Measurements from ENCODE around the gene SH2D3C.

SH2D3C gene, protein sequence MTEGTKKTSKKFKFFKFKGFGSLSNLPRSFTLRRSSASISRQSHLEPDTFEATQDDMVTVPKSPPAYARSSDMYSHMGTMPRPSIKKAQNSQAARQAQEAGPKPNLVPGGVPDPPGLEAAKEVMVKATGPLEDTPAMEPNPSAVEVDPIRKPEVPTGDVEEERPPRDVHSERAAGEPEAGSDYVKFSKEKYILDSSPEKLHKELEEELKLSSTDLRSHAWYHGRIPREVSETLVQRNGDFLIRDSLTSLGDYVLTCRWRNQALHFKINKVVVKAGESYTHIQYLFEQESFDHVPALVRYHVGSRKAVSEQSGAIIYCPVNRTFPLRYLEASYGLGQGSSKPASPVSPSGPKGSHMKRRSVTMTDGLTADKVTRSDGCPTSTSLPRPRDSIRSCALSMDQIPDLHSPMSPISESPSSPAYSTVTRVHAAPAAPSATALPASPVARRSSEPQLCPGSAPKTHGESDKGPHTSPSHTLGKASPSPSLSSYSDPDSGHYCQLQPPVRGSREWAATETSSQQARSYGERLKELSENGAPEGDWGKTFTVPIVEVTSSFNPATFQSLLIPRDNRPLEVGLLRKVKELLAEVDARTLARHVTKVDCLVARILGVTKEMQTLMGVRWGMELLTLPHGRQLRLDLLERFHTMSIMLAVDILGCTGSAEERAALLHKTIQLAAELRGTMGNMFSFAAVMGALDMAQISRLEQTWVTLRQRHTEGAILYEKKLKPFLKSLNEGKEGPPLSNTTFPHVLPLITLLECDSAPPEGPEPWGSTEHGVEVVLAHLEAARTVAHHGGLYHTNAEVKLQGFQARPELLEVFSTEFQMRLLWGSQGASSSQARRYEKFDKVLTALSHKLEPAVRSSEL

DNA sequence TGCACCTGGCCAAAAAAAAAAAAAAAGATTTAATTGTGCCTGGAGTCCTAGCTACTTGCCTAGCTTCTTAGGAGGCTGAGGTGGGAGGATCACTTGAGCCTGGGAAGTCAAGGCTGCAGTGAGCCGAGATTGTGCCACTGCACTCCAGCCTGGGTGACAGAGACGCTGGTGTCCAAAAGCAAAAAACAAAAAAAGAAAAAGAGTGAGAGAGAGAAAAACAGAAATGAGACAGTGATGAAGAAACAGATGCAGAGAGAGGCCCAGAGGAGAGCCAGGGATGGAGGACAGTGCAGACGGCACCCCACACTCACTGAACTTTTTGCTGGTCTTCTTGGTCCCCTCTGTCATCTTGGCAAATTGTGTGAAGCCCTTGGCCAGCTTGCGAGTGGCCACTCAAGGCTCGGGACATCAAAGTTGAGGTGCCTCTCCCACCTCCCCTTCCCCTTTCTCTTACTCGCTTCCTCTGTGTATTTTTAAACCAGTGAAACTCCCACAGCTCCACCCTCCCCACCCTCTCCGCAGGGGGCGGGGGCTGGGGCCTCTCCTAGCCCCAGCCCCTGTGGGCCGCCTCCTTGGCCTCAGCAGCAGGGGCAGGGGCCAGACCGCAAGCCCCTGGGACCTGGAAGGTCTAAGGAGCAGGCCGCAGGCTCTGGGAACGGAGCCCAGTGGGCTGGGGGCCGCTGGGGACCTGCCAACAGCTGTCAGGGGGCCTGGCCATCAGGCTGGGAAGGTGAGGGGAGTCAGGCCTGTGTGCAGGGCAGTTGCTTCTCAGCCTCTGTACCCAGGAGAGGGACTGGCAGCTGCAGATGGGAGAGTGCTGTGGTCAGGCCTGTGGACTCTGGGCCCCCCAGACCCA is at the start of gene SH2D3C:
TSS of gene SH2D3C (minus strand) at position 387 of the 856 bp plus-strand sequence. CDS start at position 348, 39 bp downstream.
- Histone ChIP-seq H3K9ac (ENCODE audit: low read length) (peak within 1 kb of the TSS; percentile 89), H2AFZ (ENCODE audit: low read depth, low read length, severe bottlenecking) (no peak within 1 kb of the TSS), H3K27ac (ENCODE audit: low read depth, low read length) (peak within 1 kb of the TSS; percentile 96), H3K36me3 (ENCODE audit: low read length) (no peaks in the 10 kb centered on the region), H3K4me3 (ENCODE audit: insufficient read depth, low read length, poor library complexity, severe bottlenecking) (peak within 1 kb of the TSS; percentile 80), H3K4me2 (ENCODE audit: low read depth, low read length, poor library complexity, severe bottlenecking) (peak within 1 kb of the TSS; percentile 90), H3K9me2 (replicated peaks; ENCODE audit: insufficient read depth, low read length) (no peaks in the 10 kb centered on the region), H4K20me1 (ENCODE audit: low read depth, low read length) (no peaks in the 10 kb centered on the region), H3K27me3 (ENCODE audit: low read length) (no peaks in the 10 kb centered on the region), H3K79me2 (ENCODE audit: insufficient read depth, low read length) (peaks cover 13% of the 10 kb centered on the region), H3F3A (ENCODE audit: insufficient read depth) (peaks cover 46% of the 10 kb centered on the region), H3K9me3 (ENCODE audit: insufficient read depth, low read length) (no peaks in the 10 kb centered on the region)
- TF ChIP-seq, protein P1, sequence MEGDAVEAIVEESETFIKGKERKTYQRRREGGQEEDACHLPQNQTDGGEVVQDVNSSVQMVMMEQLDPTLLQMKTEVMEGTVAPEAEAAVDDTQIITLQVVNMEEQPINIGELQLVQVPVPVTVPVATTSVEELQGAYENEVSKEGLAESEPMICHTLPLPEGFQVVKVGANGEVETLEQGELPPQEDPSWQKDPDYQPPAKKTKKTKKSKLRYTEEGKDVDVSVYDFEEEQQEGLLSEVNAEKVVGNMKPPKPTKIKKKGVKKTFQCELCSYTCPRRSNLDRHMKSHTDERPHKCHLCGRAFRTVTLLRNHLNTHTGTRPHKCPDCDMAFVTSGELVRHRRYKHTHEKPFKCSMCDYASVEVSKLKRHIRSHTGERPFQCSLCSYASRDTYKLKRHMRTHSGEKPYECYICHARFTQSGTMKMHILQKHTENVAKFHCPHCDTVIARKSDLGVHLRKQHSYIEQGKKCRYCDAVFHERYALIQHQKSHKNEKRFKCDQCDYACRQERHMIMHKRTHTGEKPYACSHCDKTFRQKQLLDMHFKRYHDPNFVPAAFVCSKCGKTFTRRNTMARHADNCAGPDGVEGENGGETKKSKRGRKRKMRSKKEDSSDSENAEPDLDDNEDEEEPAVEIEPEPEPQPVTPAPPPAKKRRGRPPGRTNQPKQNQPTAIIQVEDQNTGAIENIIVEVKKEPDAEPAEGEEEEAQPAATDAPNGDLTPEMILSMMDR (IDR thresholded peaks at IDR 0.05; ENCODE audit: insufficient read depth, low read length, poor library complexity, severe bottlenecking): no peak
- TF ChIP-seq EZH2phosphoT487 (conservative IDR thresholded peaks at IDR 0.05; ENCODE audit: low read length): no peak

DNA sequence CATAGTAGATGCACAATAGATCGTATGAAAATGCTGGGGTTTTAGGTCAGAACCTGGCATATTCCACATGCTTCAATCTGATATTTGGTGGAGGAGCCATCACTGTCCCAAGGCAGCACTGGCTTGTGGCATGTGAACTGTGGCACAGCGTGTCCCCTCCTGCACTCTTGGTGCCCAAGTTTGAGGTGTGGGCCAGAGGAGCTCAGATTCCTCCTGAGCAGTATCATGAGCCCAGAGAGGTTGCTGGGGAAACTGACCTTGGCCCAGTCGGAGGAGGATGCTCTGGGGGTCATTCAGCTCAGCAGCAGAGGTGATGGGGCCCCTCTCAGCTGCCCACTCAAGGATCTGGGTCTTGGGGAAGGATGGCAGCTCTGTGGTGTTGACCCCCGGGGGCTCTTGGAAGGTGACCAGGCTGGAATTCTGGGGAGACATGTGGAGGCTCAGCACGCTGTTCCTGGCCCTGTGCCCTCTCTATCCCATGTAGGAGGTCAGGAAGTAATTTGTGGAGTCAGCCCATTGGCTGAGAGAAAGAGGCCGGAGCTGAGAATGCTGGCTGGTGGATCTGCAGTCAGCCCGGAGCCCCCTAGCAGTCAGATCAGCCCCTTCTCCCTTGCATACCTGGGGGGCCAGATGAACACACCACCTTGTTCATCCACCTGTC is 47.9 kb upstream of the SH2D3C start:
- no peak overlapping the region for H3K9ac ChIP-seq (ENCODE audit: low read length)
- no peaks in the 10 kb centered on the region for H3K9me3 ChIP-seq (ENCODE audit: insufficient read depth, low read length)
- H3K79me2 ChIP-seq (ENCODE audit: insufficient read depth, low read length): no peaks in the 10 kb centered on the region
- no peaks in the 10 kb centered on the region for H3K27me3 ChIP-seq (ENCODE audit: low read length)
- H3K4me3 ChIP-seq (ENCODE audit: insufficient read depth, low read length, poor library complexity, severe bottlenecking): no peak overlapping the region
- TF ChIP-seq, protein P1 (IDR thresholded peaks at IDR 0.05; ENCODE audit: insufficient read depth, low read length, poor library complexity, severe bottlenecking): no peak
- H3K36me3 ChIP-seq (ENCODE audit: low read length): no peaks in the 10 kb centered on the region
- no peaks in the 10 kb centered on the region for H3K9me2 ChIP-seq (replicated peaks; ENCODE audit: insufficient read depth, low read length)
- no peak overlapping the region for H3K4me2 ChIP-seq (ENCODE audit: low read depth, low read length, poor library complexity, severe bottlenecking)
- H4K20me1 ChIP-seq (ENCODE audit: low read depth, low read length): no peaks in the 10 kb centered on the region
- no peak overlapping the region for H2AFZ ChIP-seq (ENCODE audit: low read depth, low read length, severe bottlenecking)
- peaks cover 10% of the 10 kb centered on the region; the same call in 1 of the 2 replicates for H3F3A ChIP-seq (ENCODE audit: insufficient read depth)
- no peak overlapping the region for H3K27ac ChIP-seq (ENCODE audit: low read depth, low read length)

DNA sequence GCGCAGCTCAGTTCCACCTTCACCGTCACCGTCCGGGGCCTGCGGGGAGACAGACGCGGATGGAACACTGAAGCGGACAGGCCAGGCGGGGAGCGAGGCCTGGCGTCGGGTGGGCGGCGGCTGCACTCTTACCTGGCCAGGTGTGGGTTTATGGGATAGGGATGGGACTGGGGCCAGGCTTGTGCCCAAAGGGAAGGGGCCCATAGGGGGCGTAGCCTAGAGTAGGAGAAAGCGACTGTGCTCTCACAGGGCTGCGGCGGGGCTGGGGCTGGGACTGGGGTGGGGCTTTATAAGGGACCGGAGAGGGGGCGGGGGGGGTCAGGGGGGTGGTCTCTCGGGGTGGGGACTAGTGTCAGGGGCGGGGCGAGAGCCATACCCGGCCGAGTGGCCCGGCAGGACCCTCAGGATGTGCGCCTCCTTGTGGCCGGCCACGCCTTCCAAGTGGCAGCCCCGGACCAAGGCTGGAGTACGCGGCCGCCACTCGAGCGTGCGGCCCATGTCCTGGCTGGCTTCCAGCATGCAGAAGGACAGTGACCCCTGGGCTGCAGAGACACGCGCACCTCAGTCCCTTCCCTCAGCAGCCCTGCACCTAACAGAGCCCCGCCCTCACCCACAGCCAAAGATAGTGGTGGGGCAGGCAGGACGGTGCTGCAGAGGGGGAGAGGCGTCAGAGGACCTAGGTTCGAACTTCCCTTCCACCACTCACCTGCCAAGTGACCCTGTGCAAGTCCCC is 47.0 kb upstream of the SH2D3C start:
- peaks cover 10% of the 10 kb centered on the region; the same call in 1 of the 2 replicates for H3F3A ChIP-seq (ENCODE audit: insufficient read depth)
- no peaks in the 10 kb centered on the region for H4K20me1 ChIP-seq (ENCODE audit: low read depth, low read length)
- H3K9ac ChIP-seq (ENCODE audit: low read length): no peak overlapping the region
- H3K27me3 ChIP-seq (ENCODE audit: low read length): no peaks in the 10 kb centered on the region
- no peaks in the 10 kb centered on the region for H3K79me2 ChIP-seq (ENCODE audit: insufficient read depth, low read length)
- no peak overlapping the region for H2AFZ ChIP-seq (ENCODE audit: low read depth, low read length, severe bottlenecking)
- TF ChIP-seq, protein P1 (IDR thresholded peaks at IDR 0.05; ENCODE audit: insufficient read depth, low read length, poor library complexity, severe bottlenecking): peak; percentile 50
- no peak for TF ChIP-seq EZH2phosphoT487 (conservative IDR thresholded peaks at IDR 0.05; ENCODE audit: low read length)
- H3K9me2 ChIP-seq (replicated peaks; ENCODE audit: insufficient read depth, low read length): no peaks in the 10 kb centered on the region
- no peak overlapping the region for H3K4me2 ChIP-seq (ENCODE audit: low read depth, low read length, poor library complexity, severe bottlenecking)
- no peak overlapping the region for H3K4me3 ChIP-seq (ENCODE audit: insufficient read depth, low read length, poor library complexity, severe bottlenecking)
- no peak overlapping the region for H3K27ac ChIP-seq (ENCODE audit: low read depth, low read length)
- no peaks in the 10 kb centered on the region for H3K9me3 ChIP-seq (ENCODE audit: insufficient read depth, low read length)
- no peaks in the 10 kb centered on the region for H3K36me3 ChIP-seq (ENCODE audit: low read length)

Measured in SU-DHL-6 (cell line).